HepG2 (cell line): ENCODE measurements around the gene PRR14. TPM values are rescaled to one million over a fixed set of nuclear protein-coding genes. Genes with fewer than 3 reads are reported as not detected.

ENCODE experiments used
- ARNT ChIP-seq: fragments of 450-650 bp; IDR thresholded peaks from 2 replicates; pipeline ENCODE4 v1.6.1; 2017
- NFYB ChIP-seq: sonication (generic); formaldehyde crosslinking; IDR thresholded peaks from 2 replicates; pipeline ENCODE4 v1.4.0; 2020; ENCODE audit warnings: missing genetic modification reagents
- PHF21A ChIP-seq: sonication (generic); formaldehyde crosslinking; IDR thresholded peaks from 2 replicates; pipeline ENCODE4 v1.5.0; 2020; ENCODE audit warnings: mild to moderate bottlenecking, missing genetic modification reagents
- PTBP1 ChIP-seq: fragments of 200-400 bp; formaldehyde crosslinking; IDR thresholded peaks from 2 replicates; pipeline ENCODE4 v1.6.1; 2018; ENCODE audit warnings: low read length, low read depth; ENCODE audit not compliant: poor library complexity, severe bottlenecking
- SMC3 ChIP-seq: IDR thresholded peaks from 2 replicates; pipeline ENCODE4 v1.6.1; 2011; ENCODE audit warnings: low read length, improper control_type of control experiment
- ZBED4 ChIP-seq: sonication (generic); formaldehyde crosslinking; IDR thresholded peaks from 2 replicates; pipeline ENCODE4 v1.4.0; 2020; ENCODE audit warnings: missing genetic modification reagents, borderline replicate concordance
- ZNF326 ChIP-seq: sonication (generic); formaldehyde crosslinking; IDR thresholded peaks from 2 replicates; pipeline ENCODE4 v1.4.0; 2020; ENCODE audit warnings: missing genetic modification reagents, borderline replicate concordance
- polyA plus RNA-seq, 8 experiments: library from polyadenylated mRNA; depleted of rRNA in 3 of 8; stranded (reverse) in 7 of 8; unstranded in 1 of 8; fragments of >200 nt; fragmentation: Illumina TruSeq in 4 of 8; extraction: Trizol in 4 of 8; gene quantifications; 2 replicates each; pipeline versions ENCODE4 v1.2.1 to v1.2.3, GENCODE V29; 2011 to 2016; ENCODE audit warnings: low read depth in 4 of 8, missing spikeins in 1 of 8, mixed read lengths in 1 of 8; ENCODE audit not compliant: insufficient read depth in 1 of 8
- total RNA-seq, 5 experiments: library from RNA; depleted of rRNA; stranded (reverse); fragments of >200 nt; fragmentation: Illumina TruSeq; extraction: Trizol; gene quantifications; 2 replicates each; pipeline ENCODE4 v1.2.3, GENCODE V29; 2016; ENCODE audit warnings: low read depth in 1 of 5
- TF ChIP-seq, protein P1 (sequence below): sonication (generic); formaldehyde crosslinking; IDR thresholded peaks from 2 replicates; pipeline ENCODE4 v1.5.0; 2020; ENCODE audit warnings: mild to moderate bottlenecking, missing genetic modification reagents, borderline replicate concordance
- TF ChIP-seq, protein P2 (sequence below): IDR thresholded peaks from 2 replicates; pipeline ENCODE4 v1.6.1; 2012; ENCODE audit warnings: low read depth, low read length, improper control_type of control experiment

Gene PRR14
- total and polyA plus RNA-seq, 2 of the 13 experiments (the other 11 are each of a cell fraction or from before 2014, with no cell fraction given): 8.4 to 11.0 TPM

GRCh38 chr16:30698139-30698815, 47.5 kb downstream of the PRR14 start (continued):
- TF ChIP-seq, protein P1, sequence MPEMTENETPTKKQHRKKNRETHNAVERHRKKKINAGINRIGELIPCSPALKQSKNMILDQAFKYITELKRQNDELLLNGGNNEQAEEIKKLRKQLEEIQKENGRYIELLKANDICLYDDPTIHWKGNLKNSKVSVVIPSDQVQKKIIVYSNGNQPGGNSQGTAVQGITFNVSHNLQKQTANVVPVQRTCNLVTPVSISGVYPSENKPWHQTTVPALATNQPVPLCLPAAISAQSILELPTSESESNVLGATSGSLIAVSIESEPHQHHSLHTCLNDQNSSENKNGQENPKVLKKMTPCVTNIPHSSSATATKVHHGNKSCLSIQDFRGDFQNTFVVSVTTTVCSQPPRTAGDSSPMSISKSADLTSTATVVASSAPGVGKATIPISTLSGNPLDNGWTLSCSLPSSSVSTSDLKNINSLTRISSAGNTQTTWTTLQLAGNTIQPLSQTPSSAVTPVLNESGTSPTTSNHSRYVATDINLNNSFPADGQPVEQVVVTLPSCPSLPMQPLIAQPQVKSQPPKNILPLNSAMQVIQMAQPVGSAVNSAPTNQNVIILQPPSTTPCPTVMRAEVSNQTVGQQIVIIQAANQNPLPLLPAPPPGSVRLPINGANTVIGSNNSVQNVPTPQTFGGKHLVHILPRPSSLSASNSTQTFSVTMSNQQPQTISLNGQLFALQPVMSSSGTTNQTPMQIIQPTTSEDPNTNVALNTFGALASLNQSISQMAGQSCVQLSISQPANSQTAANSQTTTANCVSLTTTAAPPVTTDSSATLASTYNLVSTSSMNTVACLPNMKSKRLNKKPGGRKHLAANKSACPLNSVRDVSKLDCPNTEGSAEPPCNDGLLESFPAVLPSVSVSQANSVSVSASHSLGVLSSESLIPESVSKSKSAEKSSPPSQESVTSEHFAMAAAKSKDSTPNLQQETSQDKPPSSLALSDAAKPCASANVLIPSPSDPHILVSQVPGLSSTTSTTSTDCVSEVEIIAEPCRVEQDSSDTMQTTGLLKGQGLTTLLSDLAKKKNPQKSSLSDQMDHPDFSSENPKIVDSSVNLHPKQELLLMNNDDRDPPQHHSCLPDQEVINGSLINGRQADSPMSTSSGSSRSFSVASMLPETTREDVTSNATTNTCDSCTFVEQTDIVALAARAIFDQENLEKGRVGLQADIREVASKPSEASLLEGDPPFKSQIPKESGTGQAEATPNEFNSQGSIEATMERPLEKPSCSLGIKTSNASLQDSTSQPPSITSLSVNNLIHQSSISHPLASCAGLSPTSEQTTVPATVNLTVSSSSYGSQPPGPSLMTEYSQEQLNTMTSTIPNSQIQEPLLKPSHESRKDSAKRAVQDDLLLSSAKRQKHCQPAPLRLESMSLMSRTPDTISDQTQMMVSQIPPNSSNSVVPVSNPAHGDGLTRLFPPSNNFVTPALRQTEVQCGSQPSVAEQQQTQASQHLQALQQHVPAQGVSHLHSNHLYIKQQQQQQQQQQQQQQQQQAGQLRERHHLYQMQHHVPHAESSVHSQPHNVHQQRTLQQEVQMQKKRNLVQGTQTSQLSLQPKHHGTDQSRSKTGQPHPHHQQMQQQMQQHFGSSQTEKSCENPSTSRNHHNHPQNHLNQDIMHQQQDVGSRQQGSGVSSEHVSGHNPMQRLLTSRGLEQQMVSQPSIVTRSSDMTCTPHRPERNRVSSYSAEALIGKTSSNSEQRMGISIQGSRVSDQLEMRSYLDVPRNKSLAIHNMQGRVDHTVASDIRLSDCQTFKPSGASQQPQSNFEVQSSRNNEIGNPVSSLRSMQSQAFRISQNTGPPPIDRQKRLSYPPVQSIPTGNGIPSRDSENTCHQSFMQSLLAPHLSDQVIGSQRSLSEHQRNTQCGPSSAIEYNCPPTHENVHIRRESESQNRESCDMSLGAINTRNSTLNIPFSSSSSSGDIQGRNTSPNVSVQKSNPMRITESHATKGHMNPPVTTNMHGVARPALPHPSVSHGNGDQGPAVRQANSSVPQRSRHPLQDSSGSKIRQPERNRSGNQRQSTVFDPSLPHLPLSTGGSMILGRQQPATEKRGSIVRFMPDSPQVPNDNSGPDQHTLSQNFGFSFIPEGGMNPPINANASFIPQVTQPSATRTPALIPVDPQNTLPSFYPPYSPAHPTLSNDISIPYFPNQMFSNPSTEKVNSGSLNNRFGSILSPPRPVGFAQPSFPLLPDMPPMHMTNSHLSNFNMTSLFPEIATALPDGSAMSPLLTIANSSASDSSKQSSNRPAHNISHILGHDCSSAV: no peak
- TF ChIP-seq ARNT (no peak), PHF21A (CRISPR knock-in tag) (peak; percentile 64), NFYB (CRISPR knock-in tag) (peak; percentile 35), ZNF326 (peak; percentile 61; the same call in 1 of the 2 replicates), ZBED4 (no peak; the same call in 1 of the 2 replicates), SMC3 (no peak), PTBP1 (peak; percentile 42)
- TF ChIP-seq, protein P2, sequence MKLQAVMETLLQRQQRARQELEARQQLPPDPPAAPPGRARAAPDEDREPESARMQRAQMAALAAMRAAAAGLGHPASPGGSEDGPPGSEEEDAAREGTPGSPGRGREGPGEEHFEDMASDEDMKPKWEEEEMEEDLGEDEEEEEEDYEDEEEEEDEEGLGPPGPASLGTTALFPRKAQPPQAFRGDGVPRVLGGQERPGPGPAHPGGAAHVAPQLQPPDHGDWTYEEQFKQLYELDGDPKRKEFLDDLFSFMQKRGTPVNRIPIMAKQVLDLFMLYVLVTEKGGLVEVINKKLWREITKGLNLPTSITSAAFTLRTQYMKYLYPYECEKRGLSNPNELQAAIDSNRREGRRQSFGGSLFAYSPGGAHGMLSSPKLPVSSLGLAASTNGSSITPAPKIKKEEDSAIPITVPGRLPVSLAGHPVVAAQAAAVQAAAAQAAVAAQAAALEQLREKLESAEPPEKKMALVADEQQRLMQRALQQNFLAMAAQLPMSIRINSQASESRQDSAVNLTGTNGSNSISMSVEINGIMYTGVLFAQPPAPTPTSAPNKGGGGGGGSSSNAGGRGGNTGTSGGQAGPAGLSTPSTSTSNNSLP: 0 out of 2 replicates have a peak, but pooled peaks have one; percentile 15
